Large intestine (tissue), 3 donors: Measurements from ENCODE around the gene PCDHGA6. TPM values are rescaled to one million over a fixed set of nuclear protein-coding genes. Genes with fewer than 3 reads are reported as not detected.
"Not testable (repeated sequence)": the region's sequence is repeated elsewhere in the genome, so short reads cannot be mapped to it uniquely, and the experiment has no call there.

ENCODE experiments used
- DNase-seq, 2 donors: peaks; one replicate each; pipeline versions ENCODE4 v3.0.0 to v3.0.0-alpha.2; 2013
- H3K27ac ChIP-seq: one replicate; pipeline ENCODE4 v1.5.1; 2013; ENCODE audit warnings: low read length
- H3K27me3 ChIP-seq: 2 replicates; pipeline ENCODE4 v1.6.1; 2013; ENCODE audit warnings: low read length; ENCODE audit not compliant: control insufficient read depth, insufficient read depth
- H3K36me3 ChIP-seq: 2 replicates; pipeline ENCODE4 v1.6.1; 2013; ENCODE audit warnings: low read length; ENCODE audit not compliant: control insufficient read depth, insufficient read depth
- H3K4me1 ChIP-seq: one replicate; pipeline ENCODE4 v1.6.1; 2013; ENCODE audit warnings: low read length; ENCODE audit not compliant: control insufficient read depth, insufficient read depth
- H3K4me3 ChIP-seq: one replicate; pipeline ENCODE4 v1.5.1; 2013; ENCODE audit warnings: low read length
- H3K9me3 ChIP-seq: one replicate; pipeline ENCODE4 v1.6.1; 2013; ENCODE audit warnings: mild to moderate bottlenecking, low read depth, low read length, moderate library complexity; ENCODE audit not compliant: control insufficient read depth
- WGBS: methylation state at CpG from one replicate; pipeline ENCODE4 v1.1.5; 2013; ENCODE audit warnings: low lambda C conversion rate; ENCODE audit not compliant: insufficient coverage; 5-methylcytosine and 5-hydroxymethylcytosine counted together
- polyA plus RNA-seq: library from polyadenylated mRNA; unstranded; fragments of 120-200 nt; gene quantifications from one replicate; pipeline ENCODE4 v1.2.1, GENCODE V29; 2013

Gene PCDHGA6
- polyA plus RNA-seq, 1 donor, result 1.9 TPM

- Histone ChIP-seq H3K9me3 (peaks cover 35% of the 10 kb centered on the region), H3K27me3 (peaks cover 32% of the 10 kb centered on the region), H3K36me3 (no peaks in the 10 kb centered on the region), H3K27ac (no peak within 1 kb of the TSS), H3K4me1 (no peaks in the 10 kb centered on the region), H3K4me3 (no peak within 1 kb of the TSS)
- WGBS, result 0% methylated on average over 1 of the region's 9 CpGs
- DNase-seq, result no peak
Observed at GRCh38 chr5:141343242-141343952, 30.3 kb upstream of the PCDHGA6 start, which contains the start of gene PCDHGA3. Gene PCDHGA3 (plus strand): TSS chr5:141343829. CDS start chr5:141344034, 205 bp downstream.

GRCh38 chr5:141343953-141344463 lies 29.7 kb upstream of the PCDHGA6 start:
- peaks cover 28% of the 10 kb centered on the region for H3K27me3 ChIP-seq
- no peak for DNase-seq
- H3K27ac ChIP-seq, result no peak overlapping the region
- WGBS, result 34% methylated on average over 7 of the region's 31 CpGs
- peaks cover 33% of the 10 kb centered on the region for H3K9me3 ChIP-seq
- H3K4me3 ChIP-seq, result no peak overlapping the region
- H3K36me3 ChIP-seq, result no peaks in the 10 kb centered on the region
- H3K4me1 ChIP-seq, result no peaks in the 10 kb centered on the region

GRCh38 chr5:141345327-141345726 lies 28.4 kb upstream of the PCDHGA6 start:
- DNase-seq, result no peak
- WGBS, result no CpG with 5 or more reads among the region's 20 CpGs
- Histone ChIP-seq H3K27me3 (peaks cover 25% of the 10 kb centered on the region), H3K36me3 (no peaks in the 10 kb centered on the region), H3K4me3 (no peak overlapping the region), H3K9me3 (peaks cover 33% of the 10 kb centered on the region), H3K27ac (no peak overlapping the region), H3K4me1 (no peaks in the 10 kb centered on the region)

- H3K4me3 ChIP-seq, H3K27ac ChIP-seq, H3K4me1 ChIP-seq, DNase-seq, H3K36me3 ChIP-seq: not testable (repeated sequence)
- peaks cover 28% of the 10 kb centered on the region for H3K27me3 ChIP-seq
- no CpG with 5 or more reads among the region's 35 CpGs for WGBS
- H3K9me3 ChIP-seq, result peaks cover 27% of the 10 kb centered on the region
Observed at GRCh38 chr5:141346017-141346416, 27.7 kb upstream of the PCDHGA6 start.

GRCh38 chr5:141349917-141350619 lies 23.6 kb upstream of the PCDHGA6 start, which contains the start of gene PCDHGB1:
Gene PCDHGB1 (plus strand): TSS chr5:141350099. CDS start chr5:141350261, 162 bp downstream.
- no peak for DNase-seq
- Histone ChIP-seq H3K36me3 (no peaks in the 10 kb centered on the region), H3K4me3 (no peak within 1 kb of the TSS), H3K27me3 (peaks cover 31% of the 10 kb centered on the region), H3K27ac (no peak within 1 kb of the TSS), H3K4me1 (no peaks in the 10 kb centered on the region), H3K9me3 (peaks cover 33% of the 10 kb centered on the region)
- WGBS, result 60% methylated on average over 1 of the region's 29 CpGs

- no CpG with 5 or more reads among the region's 36 CpGs for WGBS
- H3K27me3 ChIP-seq, result peaks cover 35% of the 10 kb centered on the region
- peaks cover 31% of the 10 kb centered on the region for H3K9me3 ChIP-seq
- H3K4me3 ChIP-seq, result no peak overlapping the region
- H3K4me1 ChIP-seq, result no peaks in the 10 kb centered on the region
- no peak overlapping the region for H3K27ac ChIP-seq
- H3K36me3 ChIP-seq, result no peaks in the 10 kb centered on the region
- no peak for DNase-seq
Observed at GRCh38 chr5:141351591-141351990, 22.1 kb upstream of the PCDHGA6 start.

- 0% methylated on average over 1 of the region's 29 CpGs for WGBS
- H3K9me3 ChIP-seq, result peaks cover 39% of the 10 kb centered on the region
Observed at GRCh38 chr5:141354900-141355469, 18.7 kb upstream of the PCDHGA6 start, which contains the start of gene PCDHGA4. Gene PCDHGA4 (plus strand): TSS chr5:141355021. CDS start chr5:141355108, 87 bp downstream.

GRCh38 chr5:141355641-141356040 lies 18.1 kb upstream of the PCDHGA6 start:
- H3K27me3 ChIP-seq, result peaks cover 36% of the 10 kb centered on the region
- no peak overlapping the region for H3K27ac ChIP-seq
- no peaks in the 10 kb centered on the region for H3K36me3 ChIP-seq
- peaks cover 37% of the 10 kb centered on the region for H3K9me3 ChIP-seq
- no peak for DNase-seq
- no peaks in the 10 kb centered on the region for H3K4me1 ChIP-seq
- no peak overlapping the region for H3K4me3 ChIP-seq
- no CpG with 5 or more reads among the region's 24 CpGs for whole genome bisulfite sequencing

More at GRCh38 chr5:141354900-141355469, 18.7 kb upstream of the PCDHGA6 start, which contains the start of gene PCDHGA4:
- Histone ChIP-seq H3K27ac (no peak within 1 kb of the TSS), H3K36me3 (no peaks in the 10 kb centered on the region), H3K4me1 (no peaks in the 10 kb centered on the region), H3K4me3 (no peak within 1 kb of the TSS), H3K27me3 (peaks cover 36% of the 10 kb centered on the region)
- DNase-seq, result no peak

GRCh38 chr5:141356133-141356532 lies 17.6 kb upstream of the PCDHGA6 start:
- Histone ChIP-seq H3K4me1 (no peaks in the 10 kb centered on the region), H3K4me3 (no peak overlapping the region), H3K27me3 (peaks cover 35% of the 10 kb centered on the region), H3K27ac (no peak overlapping the region), H3K36me3 (no peaks in the 10 kb centered on the region), H3K9me3 (peaks cover 37% of the 10 kb centered on the region)
- DNase-seq, result no peak
- no CpG with 5 or more reads among the region's 5 CpGs for WGBS

- no peaks in the 10 kb centered on the region for H3K4me1 ChIP-seq
- no peaks in the 10 kb centered on the region for H3K36me3 ChIP-seq
- no peak for DNase-seq
- H3K9me3 ChIP-seq, result peaks cover 39% of the 10 kb centered on the region
- no peak overlapping the region for H3K4me3 ChIP-seq
- WGBS, result no CpG with 5 or more reads among the region's 19 CpGs
- H3K27me3 ChIP-seq, result peaks cover 35% of the 10 kb centered on the region
- no peak overlapping the region for H3K27ac ChIP-seq
Observed at GRCh38 chr5:141356950-141357349, 16.7 kb upstream of the PCDHGA6 start.
